ENCODE results near the gene PDAP1. TPM values are rescaled to one million over a fixed set of nuclear protein-coding genes. Genes with fewer than 3 reads are reported as not detected.

PDAP1 gene
- total and polyA plus RNA-seq, 2 of the 4 experiments (the other 2 are of a cell fraction): 40.3 to 193 TPM

DNA sequence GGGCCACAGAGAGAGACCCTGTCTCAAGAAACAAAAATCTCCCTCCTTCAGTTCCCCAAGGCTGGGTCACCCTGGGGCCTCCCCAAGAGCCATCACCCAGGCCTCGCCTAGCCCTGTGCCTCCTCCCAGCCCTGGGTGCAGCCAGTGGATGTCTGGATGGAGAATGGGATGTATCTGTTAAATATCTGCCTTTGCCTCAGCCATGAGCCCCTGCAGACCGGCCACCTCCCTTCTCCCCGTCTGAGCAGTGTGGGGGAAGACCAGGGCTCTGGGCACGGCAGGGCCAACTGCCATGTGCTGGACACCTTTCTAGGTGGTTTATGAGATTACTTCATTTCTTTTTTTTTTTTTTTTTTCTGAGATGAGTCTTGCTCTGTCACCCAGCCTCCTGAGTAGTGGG lies 23.9 kb downstream of the PDAP1 start:
- DNase-seq (no peak), ATAC-seq (ENCODE audit: low read depth) (no peak)
- Histone ChIP-seq H3K36me3 (ENCODE audit: control insufficient read depth, insufficient read depth, low read length) (peaks cover 23% of the 10 kb centered on the region), H2BK5ac (ENCODE audit: low read depth, low read length, poor library complexity, severe bottlenecking) (no peak overlapping the region), H2BK120ac (ENCODE audit: low read depth, low read length) (no peak overlapping the region), H3K4me2 (ENCODE audit: low read depth, low read length) (no peak overlapping the region), H3K9me3 (ENCODE audit: control insufficient read depth, insufficient read depth, low read length) (no peaks in the 10 kb centered on the region), H3K56ac (ENCODE audit: extremely low read depth, insufficient read depth, low read length) (no peak overlapping the region), H2BK15ac (ENCODE audit: low read depth, low read length) (no peak overlapping the region), H3K4me3 (ENCODE audit: insufficient read depth, low read depth, low read length) (no peak overlapping the region), H2BK20ac (ENCODE audit: low read depth, low read length) (no peak overlapping the region), H4K5ac (ENCODE audit: low read depth, low read length) (no peak overlapping the region), H3K9me1 (ENCODE audit: insufficient read depth, low read length) (peaks cover 11% of the 10 kb centered on the region), H4K20me1 (ENCODE audit: insufficient read depth, low read length) (peaks cover 54% of the 10 kb centered on the region), H2AFZ (replicated peaks; ENCODE audit: low read length, poor library complexity) (no peak overlapping the region), H3K9ac (ENCODE audit: low read depth, low read length) (no peak overlapping the region), H3K27ac (ENCODE audit: insufficient read depth, low read length) (no peak overlapping the region), H3K27me3 (ENCODE audit: control insufficient read depth, insufficient read depth, low read length) (no peaks in the 10 kb centered on the region), H3K79me1 (ENCODE audit: low read depth in 1 of 2, low read length in 2 of 2) (peaks cover 21 to 68% of the 10 kb centered on the region in 2 experiments), H3K23ac (ENCODE audit: low read depth, low read length) (no peak overlapping the region), H4K8ac (ENCODE audit: low read depth in 2 of 2, low read length in 2 of 2) (no peak overlapping the region), H2AK9ac (replicated peaks; ENCODE audit: low read depth, low read length, poor library complexity) (no peak overlapping the region), H4K91ac (ENCODE audit: insufficient read depth, low read depth, low read length) (no peak overlapping the region), H3K4me1 (ENCODE audit: control insufficient read depth, insufficient read depth, low read length) (peaks cover 12% of the 10 kb centered on the region), H2AK5ac (ENCODE audit: low read depth, low read length) (no peak overlapping the region), H3K4ac (ENCODE audit: low read depth, low read length) (no peak overlapping the region), H3K18ac (ENCODE audit: low read depth, low read length) (no peak overlapping the region), H3K14ac (replicated peaks; ENCODE audit: low read depth, low read length) (no peak overlapping the region)
- no CpG with 5 or more reads among the region's 4 CpGs for WGBS, 2 experiments (ENCODE audit: extremely low coverage in 2 of 2, insufficient read length in 1 of 2)
- in situ Hi-C loops (cut with MboI; ENCODE audit: low sequenced_read_pairs) (no loop called here), intact Hi-C loops (cut with micrococcal nuclease) (no loop called here), dilution Hi-C loops (cut with HindIII; ENCODE audit: low sequenced_read_pairs, unreplicated experiment) (no loop called here)
- TF ChIP-seq CEBPB (IDR thresholded peaks at IDR 0.05; ENCODE audit: low read depth, low read length) (no peak), SMC3 (IDR thresholded peaks at IDR 0.05; ENCODE audit: low read depth, low read length) (no peak), MXI1 (IDR thresholded peaks at IDR 0.05; ENCODE audit: borderline replicate concordance, low read depth, low read length) (no peak), CHD1 (IDR thresholded peaks at IDR 0.05; ENCODE audit: low read depth, low read length) (no peak), MAFK (IDR thresholded peaks at IDR 0.05; ENCODE audit: low read depth, low read length) (no peak), NFE2L2 (IDR thresholded peaks at IDR 0.05; ENCODE audit: low read depth, low read length) (no peak)
- TF ChIP-seq, protein P1, sequence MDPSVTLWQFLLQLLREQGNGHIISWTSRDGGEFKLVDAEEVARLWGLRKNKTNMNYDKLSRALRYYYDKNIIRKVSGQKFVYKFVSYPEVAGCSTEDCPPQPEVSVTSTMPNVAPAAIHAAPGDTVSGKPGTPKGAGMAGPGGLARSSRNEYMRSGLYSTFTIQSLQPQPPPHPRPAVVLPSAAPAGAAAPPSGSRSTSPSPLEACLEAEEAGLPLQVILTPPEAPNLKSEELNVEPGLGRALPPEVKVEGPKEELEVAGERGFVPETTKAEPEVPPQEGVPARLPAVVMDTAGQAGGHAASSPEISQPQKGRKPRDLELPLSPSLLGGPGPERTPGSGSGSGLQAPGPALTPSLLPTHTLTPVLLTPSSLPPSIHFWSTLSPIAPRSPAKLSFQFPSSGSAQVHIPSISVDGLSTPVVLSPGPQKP (IDR thresholded peaks at IDR 0.05; ENCODE audit: borderline replicate concordance, low read depth, low read length): no peak
- ChIA-PET POLR2A (ENCODE audit: unreplicated experiment) (no interaction called here), CTCF (interaction anchor here (0.6 kb wide), 1 partner anchor 164 kb away, joined by 3 read pairs; no protein-coding TSS in a partner anchor)
- BruUV-seq (replicated peaks): no TSS peak

Data from IMR-90 (cell line).